SJCRH30 (cell line): ENCODE measurements around the gene NDUFAF7. TPM values are rescaled to one million over a fixed set of nuclear protein-coding genes. Genes with fewer than 3 reads are reported as not detected.
"Not testable (repeated sequence)": the region's sequence is repeated elsewhere in the genome, so short reads cannot be mapped to it uniquely, and the experiment has no call there.

ENCODE experiments used
- DNase-seq, 2 experiments: peaks; one replicate each; pipeline ENCODE4 v3.0.0-alpha.2; 2015 to 2020
- H3K27ac ChIP-seq: fragments of 250-450 bp; sonication (Bioruptor Pico); 2 replicates; pipeline ENCODE4 v1.5.1; 2020; ENCODE audit warnings: mild to moderate bottlenecking, moderate library complexity
- H3K27me3 ChIP-seq: fragments of 250-450 bp; sonication (Bioruptor Pico); 2 replicates; pipeline ENCODE4 v1.5.1; 2020; ENCODE audit warnings: mild to moderate bottlenecking, moderate library complexity
- H3K36me3 ChIP-seq: fragments of 250-450 bp; sonication (Bioruptor Pico); 2 replicates; pipeline ENCODE4 v1.5.1; 2020; ENCODE audit warnings: mild to moderate bottlenecking, moderate library complexity
- H3K4me1 ChIP-seq: fragments of 250-450 bp; sonication (Bioruptor Pico); 2 replicates; pipeline ENCODE4 v1.5.1; 2020; ENCODE audit warnings: mild to moderate bottlenecking, moderate library complexity
- H3K4me3 ChIP-seq: fragments of 250-450 bp; sonication (Bioruptor Pico); 2 replicates; pipeline ENCODE4 v1.5.1; 2020; ENCODE audit warnings: mild to moderate bottlenecking, moderate library complexity
- H3K9me3 ChIP-seq: fragments of 250-450 bp; sonication (Bioruptor Pico); replicated peaks from 2 replicates; pipeline ENCODE4 v1.5.1; 2020; ENCODE audit warnings: mild to moderate bottlenecking, moderate library complexity
- total RNA-seq: library from RNA; depleted of rRNA; stranded (reverse); fragments of >200 nt; shearing (Covaris generic); gene quantifications from 2 replicates; pipeline ENCODE4 v1.2.3, GENCODE V29; 2014; rRNA removed

NDUFAF7 gene
- total RNA-seq, 1 experiment from 2014 or later: 30.3 TPM

- H3K27ac ChIP-seq: no peak overlapping the region
- H3K36me3 ChIP-seq: peaks cover 92% of the 10 kb centered on the region
These were observed 52.9 kb downstream of the NDUFAF7 start for GRCh38 chr2:37284381-37284780.

GRCh38 chr2:37287966-37288365, 56.5 kb downstream of the NDUFAF7 start:
- peak in 1 of 2 experiments; percentile 34 for DNase-seq
- peaks cover 84% of the 10 kb centered on the region for H3K36me3 ChIP-seq
- H3K4me1 ChIP-seq: no peaks in the 10 kb centered on the region

More at GRCh38 chr2:37284381-37284780, 52.9 kb downstream of the NDUFAF7 start:
- Histone ChIP-seq H3K4me3 (no peak overlapping the region), H3K4me1 (no peaks in the 10 kb centered on the region), H3K27me3 (no peaks in the 10 kb centered on the region; the same call in 1 of the 2 replicates), H3K9me3 (no peaks in the 10 kb centered on the region)
- no peak for DNase-seq

GRCh38 chr2:37291680-37292079, 60.2 kb downstream of the NDUFAF7 start:
- H3K36me3 ChIP-seq: peaks cover 49% of the 10 kb centered on the region
- no peak overlapping the region for H3K4me3 ChIP-seq
- no peak overlapping the region for H3K27ac ChIP-seq
- no peaks in the 10 kb centered on the region for H3K9me3 ChIP-seq
- H3K27me3 ChIP-seq: no peaks in the 10 kb centered on the region
- DNase-seq: no peak
- H3K4me1 ChIP-seq: no peaks in the 10 kb centered on the region

More at GRCh38 chr2:37287966-37288365, 56.5 kb downstream of the NDUFAF7 start:
- no peak overlapping the region for H3K4me3 ChIP-seq
- H3K9me3 ChIP-seq: no peaks in the 10 kb centered on the region
- no peak overlapping the region for H3K27ac ChIP-seq
- no peaks in the 10 kb centered on the region for H3K27me3 ChIP-seq

GRCh38 chr2:37294858-37295257, 63.4 kb downstream of the NDUFAF7 start:
- not testable (repeated sequence) for DNase-seq, H3K4me3 ChIP-seq, H3K9me3 ChIP-seq, H3K27ac ChIP-seq, H3K4me1 ChIP-seq, H3K27me3 ChIP-seq
- H3K36me3 ChIP-seq: peaks cover 31% of the 10 kb centered on the region

GRCh38 chr2:37295469-37296073, 64.1 kb downstream of the NDUFAF7 start:
- Histone ChIP-seq H3K9me3 (no peaks in the 10 kb centered on the region), H3K27me3 (no peaks in the 10 kb centered on the region), H3K36me3 (peaks cover 24% of the 10 kb centered on the region), H3K4me1 (no peaks in the 10 kb centered on the region), H3K27ac (no peak overlapping the region), H3K4me3 (no peak overlapping the region)
- DNase-seq: no peak

GRCh38 chr2:37297632-37298031, 66.2 kb downstream of the NDUFAF7 start:
- H3K9me3 ChIP-seq: no peaks in the 10 kb centered on the region
- H3K36me3 ChIP-seq: peaks cover 12% of the 10 kb centered on the region
- H3K27me3 ChIP-seq: no peaks in the 10 kb centered on the region
- H3K4me3 ChIP-seq: no peak overlapping the region
- H3K4me1 ChIP-seq: no peaks in the 10 kb centered on the region
- no peak for DNase-seq
- H3K27ac ChIP-seq: no peak overlapping the region

Other genes starting within 250 kb of the NDUFAF7 start
- gene HEATR5B, start 147.3 kb upstream of the NDUFAF7 start, total RNA-seq: 18.8 and 23.9 TPM in 2 replicates
- 19.8 and 22.2 TPM in 2 replicates for gene GPATCH11, start 147.1 kb upstream of the NDUFAF7 start, total RNA-seq
- gene EIF2AK2, start 74.7 kb upstream of the NDUFAF7 start, total RNA-seq: 35.4 and 46.0 TPM in 2 replicates
- gene SULT6B1, start 43.0 kb upstream of the NDUFAF7 start, total RNA-seq: not detected in 2 replicates
- gene CEBPZOS, start 35.2 kb upstream of the NDUFAF7 start, total RNA-seq: 54.9 and 62.2 TPM in 2 replicates
- 110 and 124 TPM in 2 replicates for gene CEBPZ, start 62 bp upstream of the NDUFAF7 start, total RNA-seq
- gene PRKD3, start 93.2 kb downstream of the NDUFAF7 start, total RNA-seq: 70.4 and 85.1 TPM in 2 replicates
- gene QPCT, start 113.0 kb downstream of the NDUFAF7 start, total RNA-seq: 3.1 and 3.2 TPM in 2 replicates